Right lobe of liver (tissue), 4 donors: ENCODE measurements around the gene UBAC2.

Source experiments
- CTCF ChIP-seq, 4 donors: fragments of 200-600 bp in 3 of 4; fragments of 450-650 bp in 1 of 4; IDR thresholded peaks; one replicate each; pipeline versions ENCODE4 v1.5.1 to v1.8.0; 2016 to 2022; ENCODE audit warnings: antibody characterized with exemption in 4 of 4, mild to moderate bottlenecking in 2 of 4
- POLR2A ChIP-seq: fragments of 450-650 bp; IDR thresholded peaks from one replicate; pipeline ENCODE4 v1.6.1; 2017; ENCODE audit warnings: antibody characterized with exemption, mild to moderate bottlenecking
- donor health status: DM: no; HTN: no; CAD: no.
- donor health status: DM: no; HTN: no; CAD: no.
- donor health status: DM: no; HTN: yes; CAD: no.

GRCh38 chr13:99190147-99190985, 10.3 kb upstream of the UBAC2 start:
- TF ChIP-seq CTCF (IDR thresholded peaks at IDR 0.05) (no peak), POLR2A (no peak)
